H9 (cell line): Measurements from ENCODE around the gene MOB3A. TPM values are rescaled to one million over a fixed set of nuclear protein-coding genes. Genes with fewer than 3 reads are reported as not detected.

Source experiments
- DNase-seq: peaks from one replicate; pipeline ENCODE4 v3.0.0-alpha.2; 2017
- H2AFZ ChIP-seq: one replicate; pipeline ENCODE4 v1.6.1; 2013; ENCODE audit warnings: mild to moderate bottlenecking, low read length, control low read depth, moderate library complexity
- H2AK5ac ChIP-seq: 2 replicates; pipeline ENCODE4 v1.6.1; 2013; ENCODE audit warnings: low read length, control low read depth, mixed read lengths; ENCODE audit not compliant: insufficient read length
- H2BK120ac ChIP-seq: one replicate; pipeline ENCODE4 v1.6.1; 2013; ENCODE audit warnings: low read depth, mild to moderate bottlenecking, low read length, control low read depth, inconsistent platforms; ENCODE audit not compliant: poor library complexity, severe bottlenecking
- H2BK12ac ChIP-seq: 2 replicates; pipeline ENCODE4 v1.6.1; 2013; ENCODE audit warnings: low read length, control low read depth, mixed read lengths, low read depth; ENCODE audit not compliant: insufficient read length
- H2BK15ac ChIP-seq: 2 replicates; pipeline ENCODE4 v1.6.1; 2013; ENCODE audit warnings: low read depth, low read length, control low read depth
- H2BK20ac ChIP-seq: one replicate; pipeline ENCODE4 v1.6.1; 2013; ENCODE audit warnings: low read depth, mild to moderate bottlenecking, low read length, control low read depth, inconsistent platforms; ENCODE audit not compliant: poor library complexity, severe bottlenecking
- H2BK5ac ChIP-seq: 2 replicates; pipeline ENCODE4 v1.6.1; 2013; ENCODE audit warnings: low read length, control low read depth, mixed read lengths; ENCODE audit not compliant: insufficient read length
- H3K14ac ChIP-seq: 2 replicates; pipeline ENCODE4 v1.6.1; 2013; ENCODE audit warnings: low read length, control low read depth; ENCODE audit not compliant: insufficient read depth
- H3K18ac ChIP-seq: 2 replicates; pipeline ENCODE4 v1.6.1; 2013; ENCODE audit warnings: low read depth, mild to moderate bottlenecking, mixed read lengths, low read length, control low read depth; ENCODE audit not compliant: insufficient read length
- H3K23ac ChIP-seq: 2 replicates; pipeline ENCODE4 v1.6.1; 2013; ENCODE audit warnings: low read length, control low read depth, mixed read lengths, low read depth; ENCODE audit not compliant: insufficient read length
- H3K23me2 ChIP-seq: 2 replicates; pipeline ENCODE4 v1.6.1; 2013; ENCODE audit warnings: low read depth, mild to moderate bottlenecking, mixed read lengths, low read length, control low read depth; ENCODE audit not compliant: insufficient read length, poor library complexity, severe bottlenecking
- H3K27ac ChIP-seq: 2 replicates; pipeline ENCODE4 v1.5.1; 2013; ENCODE audit warnings: low read length, control low read depth, mixed read lengths, low read depth; ENCODE audit not compliant: insufficient read length
- H3K27me3 ChIP-seq: 2 replicates; pipeline ENCODE4 v1.6.1; 2013; ENCODE audit warnings: low read length, control low read depth, inconsistent platforms; ENCODE audit not compliant: insufficient read depth
- H3K4ac ChIP-seq: 2 replicates; pipeline ENCODE4 v1.6.1; 2013; ENCODE audit warnings: low read depth, mild to moderate bottlenecking, control low read depth, inconsistent platforms, low read length, moderate library complexity
- H3K4me1 ChIP-seq: 2 replicates; pipeline ENCODE4 v1.6.1; 2013; ENCODE audit warnings: low read length, control low read depth, inconsistent platforms; ENCODE audit not compliant: insufficient read depth
- H3K4me2 ChIP-seq: 2 replicates; pipeline ENCODE4 v1.6.1; 2013; ENCODE audit warnings: low read length, control low read depth, mixed read lengths; ENCODE audit not compliant: insufficient read length, insufficient read depth
- H3K56ac ChIP-seq: 2 replicates; pipeline ENCODE4 v1.6.1; 2013; ENCODE audit warnings: low read depth, mild to moderate bottlenecking, mixed read lengths, low read length, control low read depth; ENCODE audit not compliant: insufficient read length
- H3K79me1 ChIP-seq: 2 replicates; pipeline ENCODE4 v1.6.1; 2013; ENCODE audit warnings: low read depth, mild to moderate bottlenecking, moderate library complexity, low read length, control low read depth, inconsistent platforms; ENCODE audit not compliant: insufficient read depth, poor library complexity, severe bottlenecking
- H3K79me2 ChIP-seq: 2 replicates; pipeline ENCODE4 v1.6.1; 2013; ENCODE audit warnings: low read length, control low read depth, inconsistent platforms; ENCODE audit not compliant: insufficient read depth
- H3K9ac ChIP-seq: 2 replicates; pipeline ENCODE4 v1.6.1; 2013; ENCODE audit warnings: low read length, control low read depth, mixed read lengths; ENCODE audit not compliant: insufficient read length; ENCODE audit errors: extremely low read depth
- H3K9me3 ChIP-seq: one replicate; pipeline ENCODE4 v1.6.1; 2013; ENCODE audit warnings: low read depth, low read length, inconsistent platforms; ENCODE audit not compliant: control insufficient read depth
- H3T11ph ChIP-seq: one replicate; pipeline ENCODE4 v1.6.1; 2013; ENCODE audit warnings: mild to moderate bottlenecking, low read length, control low read depth, inconsistent platforms
- H4K20me1 ChIP-seq: one replicate; pipeline ENCODE4 v1.6.1; 2013; ENCODE audit not compliant: control insufficient read depth, insufficient read length, insufficient read depth
- H4K5ac ChIP-seq: 2 replicates; pipeline ENCODE4 v1.6.1; 2013; ENCODE audit warnings: low read depth, mild to moderate bottlenecking, mixed read lengths, low read length, control low read depth; ENCODE audit not compliant: insufficient read length
- H4K8ac ChIP-seq: replicated peaks from 2 replicates; pipeline ENCODE4 v1.6.1; 2013; ENCODE audit warnings: low read length, control low read depth, mixed read lengths, low read depth; ENCODE audit not compliant: insufficient read length
- H4K91ac ChIP-seq: 2 replicates; pipeline ENCODE4 v1.6.1; 2013; ENCODE audit warnings: low read depth, mild to moderate bottlenecking, moderate library complexity, mixed read lengths, low read length, control low read depth; ENCODE audit not compliant: insufficient read length
- H3K27ac Mint-ChIP-seq, 3 experiments: 2 replicates in 2 of 3; 3 replicates in 1 of 3; pipeline ENCODE4 v1.8.0; 2020 to 2021; ENCODE audit warnings: mixed read lengths in 3 of 3, mild to moderate bottlenecking in 1 of 3, moderate library complexity in 1 of 3
- H3K27me3 Mint-ChIP-seq: 2 replicates; pipeline ENCODE4 v1.8.0; 2021; ENCODE audit warnings: low read depth, mild to moderate bottlenecking, moderate library complexity, mixed read lengths
- H3K36me3 Mint-ChIP-seq, 3 experiments: 2 replicates in 2 of 3; 3 replicates in 1 of 3; pipeline ENCODE4 v1.8.0; 2020 to 2021; ENCODE audit warnings: low read depth in 3 of 3, mixed read lengths in 3 of 3; ENCODE audit not compliant: insufficient read depth in 1 of 3
- H3K4me1 Mint-ChIP-seq, 2 experiments: 2 replicates each; pipeline ENCODE4 v1.8.0; 2020; ENCODE audit warnings: mixed read lengths in 2 of 2
- H3K4me3 Mint-ChIP-seq, 2 experiments: 2 replicates in 1 of 2; 3 replicates in 1 of 2; pipeline ENCODE4 v1.8.0; 2020 to 2021; ENCODE audit warnings: mild to moderate bottlenecking in 2 of 2, mixed read lengths in 2 of 2, moderate library complexity in 1 of 2
- H3K9me3 Mint-ChIP-seq, 2 experiments: 2 replicates in 1 of 2; 3 replicates in 1 of 2; pipeline ENCODE4 v1.8.0; 2020; ENCODE audit warnings: mild to moderate bottlenecking in 2 of 2, mixed read lengths in 2 of 2, moderate library complexity in 1 of 2
- WGBS: extraction: QIAGEN DNeasy Blood & Tissue Kit; methylation state at CpG from one replicate; pipeline ENCODE4 v1.1.7; 2013; ENCODE audit warnings: missing lambda C conversion rate, low lambda C conversion rate, mixed read lengths; ENCODE audit not compliant: insufficient read length; ENCODE audit errors: extremely low coverage; 5-methylcytosine and 5-hydroxymethylcytosine counted together
- total RNA-seq: library from RNA; stranded (reverse); gene quantifications from 2 replicates; pipeline ENCODE4 v1.2.1, GENCODE V29; 2021
- TF ChIP-seq, protein P1 (sequence below): fragments of 200-600 bp; sonication (generic); conservative IDR thresholded peaks from 3 replicates; pipeline ENCODE4 v1.8.0; 2021; ENCODE audit warnings: antibody characterized with exemption, mild to moderate bottlenecking

The MOB3A gene
- total RNA-seq, 1 experiment from 2014 or later, result 11.5 TPM

DNA sequence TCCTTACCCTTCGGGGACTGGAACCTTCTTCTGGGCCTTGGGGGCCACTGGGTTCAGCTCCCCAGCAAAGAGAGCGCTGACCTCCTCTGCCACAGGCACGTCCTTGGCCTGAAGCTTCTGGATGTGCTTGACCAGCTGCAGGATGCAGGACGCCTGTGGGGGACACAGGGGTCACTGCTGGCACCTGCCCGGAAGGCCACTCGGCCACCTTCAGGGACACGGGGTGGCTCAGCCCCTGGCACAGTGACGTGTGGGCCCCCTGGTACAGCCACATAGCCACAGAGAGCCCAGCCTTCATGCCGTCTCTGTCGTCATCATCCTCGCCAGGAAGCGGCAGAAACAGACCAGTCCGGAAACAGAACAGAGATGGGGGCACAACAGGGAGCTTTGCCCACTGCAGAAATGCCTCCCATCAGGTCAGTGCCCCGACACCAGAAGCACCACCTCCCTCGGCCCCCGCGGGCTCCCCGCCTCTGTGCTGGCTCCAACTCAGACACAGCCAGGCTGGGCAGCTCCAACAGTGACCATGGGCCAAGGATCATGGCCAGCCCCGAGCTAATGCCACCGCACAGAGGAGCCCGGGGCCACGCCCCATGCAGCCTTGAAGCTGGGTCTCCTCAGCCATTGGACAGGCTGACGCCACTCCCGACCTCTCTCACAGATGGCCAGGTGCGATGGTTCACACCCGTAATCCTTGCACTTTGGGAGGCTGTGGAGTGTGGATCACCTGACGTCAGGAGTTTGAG is 21.3 kb upstream of the MOB3A start:
- H3K56ac ChIP-seq, result no peak overlapping the region
- peaks cover 47 to 82% (median 80%) of the 10 kb centered on the region in 3 experiments for H3K36me3 Mint-ChIP-seq
- H3K14ac ChIP-seq, result no peak overlapping the region
- no peak overlapping the region for H4K91ac ChIP-seq
- H4K8ac ChIP-seq, result no peak overlapping the region
- H3K79me1 ChIP-seq, result no peaks in the 10 kb centered on the region
- H2BK12ac ChIP-seq, result no peak overlapping the region
- H3K27ac ChIP-seq, result no peak overlapping the region
- H3K27me3 Mint-ChIP-seq, result no peaks in the 10 kb centered on the region; the same call in 1 of the 2 replicates
- no peaks in the 10 kb centered on the region for H4K20me1 ChIP-seq
- H3K4me1 Mint-ChIP-seq, result no peaks in the 10 kb centered on the region
- no peak overlapping the region for H2BK5ac ChIP-seq
- H3K23ac ChIP-seq, result no peak overlapping the region
- TF ChIP-seq, protein P1, sequence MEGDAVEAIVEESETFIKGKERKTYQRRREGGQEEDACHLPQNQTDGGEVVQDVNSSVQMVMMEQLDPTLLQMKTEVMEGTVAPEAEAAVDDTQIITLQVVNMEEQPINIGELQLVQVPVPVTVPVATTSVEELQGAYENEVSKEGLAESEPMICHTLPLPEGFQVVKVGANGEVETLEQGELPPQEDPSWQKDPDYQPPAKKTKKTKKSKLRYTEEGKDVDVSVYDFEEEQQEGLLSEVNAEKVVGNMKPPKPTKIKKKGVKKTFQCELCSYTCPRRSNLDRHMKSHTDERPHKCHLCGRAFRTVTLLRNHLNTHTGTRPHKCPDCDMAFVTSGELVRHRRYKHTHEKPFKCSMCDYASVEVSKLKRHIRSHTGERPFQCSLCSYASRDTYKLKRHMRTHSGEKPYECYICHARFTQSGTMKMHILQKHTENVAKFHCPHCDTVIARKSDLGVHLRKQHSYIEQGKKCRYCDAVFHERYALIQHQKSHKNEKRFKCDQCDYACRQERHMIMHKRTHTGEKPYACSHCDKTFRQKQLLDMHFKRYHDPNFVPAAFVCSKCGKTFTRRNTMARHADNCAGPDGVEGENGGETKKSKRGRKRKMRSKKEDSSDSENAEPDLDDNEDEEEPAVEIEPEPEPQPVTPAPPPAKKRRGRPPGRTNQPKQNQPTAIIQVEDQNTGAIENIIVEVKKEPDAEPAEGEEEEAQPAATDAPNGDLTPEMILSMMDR, result no peak
- no peak overlapping the region for H2AFZ ChIP-seq
- no peaks in the 10 kb centered on the region for H3K27me3 ChIP-seq
- no peaks in the 10 kb centered on the region for H3K79me2 ChIP-seq
- H4K5ac ChIP-seq, result no peak overlapping the region
- no peaks in the 10 kb centered on the region for H3K9me3 Mint-ChIP-seq
- no peak for DNase-seq
- H2AK5ac ChIP-seq, result no peak overlapping the region
- H3K4ac ChIP-seq, result no peak overlapping the region
- no peak overlapping the region for H2BK20ac ChIP-seq
- H3K9ac ChIP-seq, result no peak overlapping the region
- H3K23me2 ChIP-seq, result no peaks in the 10 kb centered on the region
- no peak overlapping the region for H3K4me3 Mint-ChIP-seq
- H2BK120ac ChIP-seq, result no peak overlapping the region
- H2BK15ac ChIP-seq, result no peak overlapping the region
- no peaks in the 10 kb centered on the region for H3K9me3 ChIP-seq
- H3K4me2 ChIP-seq, result no peak overlapping the region
- no peak overlapping the region for H3K27ac Mint-ChIP-seq
- WGBS, result no CpG with 5 or more reads among the region's 27 CpGs
- no peak overlapping the region for H3T11ph ChIP-seq
- H3K4me1 ChIP-seq, result no peaks in the 10 kb centered on the region
- H3K18ac ChIP-seq, result no peak overlapping the region
